Spleen (tissue), 7 donors: ENCODE data around the gene HUS1B.

Source experiments
- CTCF ChIP-seq, 11 experiments: fragments of 200-600 bp in 7 of 11; fragments of 450-650 bp in 4 of 11; sonication (generic) in 4 of 11; IDR thresholded peaks in 8 of 11; conservative IDR thresholded peaks in 3 of 11; 1 replicate in 7 of 11; 2 replicates in 4 of 11; pipeline versions ENCODE4 v1.4.0 to v1.8.0; 2016 to 2021; ENCODE audit warnings: antibody characterized with exemption in 11 of 11, inconsistent platforms in 4 of 11, mild to moderate bottlenecking in 1 of 11
- POLR2A ChIP-seq, 3 donors: fragments of 450-650 bp; IDR thresholded peaks; one replicate each; pipeline ENCODE4 v1.5.1; 2017; ENCODE audit warnings: antibody characterized with exemption in 3 of 3, mild to moderate bottlenecking in 1 of 3
- POLR2AphosphoS5 ChIP-seq, 3 donors: sonication (generic); formaldehyde crosslinking; IDR thresholded peaks; one replicate each; pipeline ENCODE4 v1.5.1; 2017; ENCODE audit warnings: antibody characterized with exemption in 3 of 3
- donor health status: DM: no; HTN: no; CAD: no; lungs with moderate emphysema.
- donor health status: DM: no; HTN: no; CAD: no.
- donor health status: DM: no; HTN: no; CAD: no.

- TF ChIP-seq CTCF (IDR thresholded peaks at IDR 0.05 in 8 of 11, conservative IDR thresholded peaks at IDR 0.05 in 3 of 11): no peak
- no peak for TF ChIP-seq POLR2A (IDR thresholded peaks at IDR 0.05)
- TF ChIP-seq POLR2AphosphoS5 (IDR thresholded peaks at IDR 0.05): no peak
Measured at GRCh38 chr6:620950-621349, 36.0 kb downstream of the HUS1B start.
